GM11168 (cell line): Measurements from ENCODE around the gene GOLGA1.
"Not testable (repeated sequence)": the region's sequence is repeated elsewhere in the genome, so short reads cannot be mapped to it uniquely, and the experiment has no call there.

Experiments
- in situ Hi-C: fragments of 300-500 bp; cut with MboI; formaldehyde crosslinking; loops from one replicate; pipeline ENCODE4 v1.12.0; 2022; ENCODE audit warnings: low sequenced_read_pairs; ENCODE audit not compliant: unreplicated experiment

Gene GOLGA1

DNA sequence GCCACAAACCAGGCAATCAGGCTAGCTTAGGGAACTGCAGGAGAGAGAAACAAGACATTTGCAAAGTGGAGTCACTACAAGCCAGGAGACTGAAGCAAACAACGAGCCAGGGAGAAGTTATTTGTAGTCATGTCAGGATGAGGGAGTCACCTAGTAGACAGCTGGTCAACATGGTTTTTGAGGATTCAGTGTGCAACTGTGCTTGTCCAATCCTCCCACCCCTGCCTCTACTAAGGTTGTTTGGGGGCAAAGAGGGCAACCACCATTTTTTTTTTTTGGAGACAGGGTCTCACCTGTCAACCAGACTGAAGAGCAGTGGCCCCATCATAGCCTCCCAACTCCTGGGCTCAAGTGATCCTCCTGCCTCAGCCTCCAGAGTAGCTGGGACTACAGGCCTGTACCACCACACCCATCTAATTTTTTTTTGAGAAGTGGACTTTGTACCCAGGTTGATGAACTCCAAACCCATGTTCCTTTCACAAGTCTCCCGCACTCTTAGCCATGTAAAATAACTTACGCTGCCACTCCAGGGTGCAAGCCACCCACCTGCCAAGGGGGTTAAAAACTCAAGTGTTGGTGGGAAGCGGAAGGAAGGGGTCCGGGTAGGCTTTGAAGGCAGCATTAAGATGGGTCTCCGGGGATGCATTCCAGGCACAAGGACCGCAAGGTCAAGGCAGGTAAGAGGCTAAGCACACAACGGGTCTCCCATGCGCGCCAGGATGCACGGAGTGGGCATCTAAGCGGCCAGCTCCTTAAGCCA lies 80.1 kb downstream of the GOLGA1 start:
- in situ Hi-C loops, result no loop called here

DNA sequence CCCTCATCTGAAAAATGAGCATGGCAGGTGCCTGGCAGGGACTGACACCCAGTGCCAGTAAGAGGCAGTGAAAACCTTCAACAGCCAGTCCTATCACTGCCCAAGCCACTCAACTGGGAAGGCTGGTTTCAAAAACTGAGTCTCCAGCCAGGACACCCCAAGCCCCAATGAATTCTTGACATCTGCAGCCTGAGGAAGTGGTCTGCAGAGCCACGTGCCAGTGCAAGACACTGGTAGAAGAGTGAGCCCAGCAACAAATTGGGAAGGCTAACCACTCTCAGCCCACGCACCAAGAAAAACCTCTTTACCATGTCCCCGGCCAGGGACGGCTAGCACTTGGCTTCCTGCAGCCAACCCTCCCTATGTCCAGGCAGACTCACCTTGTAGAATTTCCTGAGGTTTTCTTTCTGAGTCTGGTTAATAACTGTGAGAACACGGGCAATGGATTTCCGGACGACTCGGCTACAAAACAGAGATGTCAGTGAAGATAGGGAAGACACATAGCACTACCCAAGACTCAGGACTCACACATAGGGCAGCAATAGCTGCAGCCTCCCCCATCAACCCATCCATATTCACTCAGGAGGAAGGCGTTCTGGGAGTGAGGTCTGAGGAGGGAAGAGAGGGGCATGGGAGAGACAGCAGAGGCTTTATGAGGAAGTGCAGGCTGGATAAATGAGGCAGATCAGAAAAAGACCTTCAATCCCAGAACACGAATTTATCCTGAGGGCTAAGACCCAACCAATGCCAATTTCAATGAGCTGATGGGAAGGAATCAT lies 80.9 kb downstream of the GOLGA1 start:
- in situ Hi-C loops, result no loop called here

DNA sequence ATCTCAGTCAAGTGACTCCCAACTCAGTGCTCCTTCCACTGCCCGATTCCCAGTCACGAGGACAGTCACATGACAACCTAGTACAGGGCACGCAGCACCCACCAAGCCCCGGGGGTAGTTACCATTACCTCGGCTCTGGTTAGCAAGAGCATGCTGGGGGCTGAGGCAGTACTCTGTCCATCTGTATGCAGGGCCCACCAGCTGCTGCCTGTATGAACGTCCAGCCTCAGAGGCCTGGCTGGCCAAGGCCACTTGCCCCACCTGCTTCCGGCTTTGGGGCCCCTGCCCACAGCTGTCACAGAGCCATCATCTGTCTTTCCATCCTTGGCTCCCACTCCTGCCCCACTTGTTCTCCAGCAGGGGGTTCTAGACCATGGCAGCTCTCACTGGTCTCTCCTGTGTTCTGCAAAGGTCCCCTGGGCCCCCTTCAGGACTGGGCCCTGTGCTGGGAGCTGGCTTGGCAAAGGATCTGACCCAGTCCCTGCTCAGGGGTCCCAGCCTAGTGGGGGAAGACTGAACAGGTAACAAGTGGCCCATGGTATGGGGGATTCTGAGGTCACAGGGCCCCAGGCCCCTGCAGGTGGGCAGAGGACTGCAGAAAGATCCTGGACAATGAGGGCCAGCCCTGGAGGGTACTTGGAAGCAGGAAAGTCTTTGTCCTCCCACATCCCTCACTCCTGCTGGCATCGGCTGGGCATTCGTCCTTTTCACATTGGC lies 82.4 kb downstream of the GOLGA1 start:
- in situ Hi-C loops, result no loop called here

DNA sequence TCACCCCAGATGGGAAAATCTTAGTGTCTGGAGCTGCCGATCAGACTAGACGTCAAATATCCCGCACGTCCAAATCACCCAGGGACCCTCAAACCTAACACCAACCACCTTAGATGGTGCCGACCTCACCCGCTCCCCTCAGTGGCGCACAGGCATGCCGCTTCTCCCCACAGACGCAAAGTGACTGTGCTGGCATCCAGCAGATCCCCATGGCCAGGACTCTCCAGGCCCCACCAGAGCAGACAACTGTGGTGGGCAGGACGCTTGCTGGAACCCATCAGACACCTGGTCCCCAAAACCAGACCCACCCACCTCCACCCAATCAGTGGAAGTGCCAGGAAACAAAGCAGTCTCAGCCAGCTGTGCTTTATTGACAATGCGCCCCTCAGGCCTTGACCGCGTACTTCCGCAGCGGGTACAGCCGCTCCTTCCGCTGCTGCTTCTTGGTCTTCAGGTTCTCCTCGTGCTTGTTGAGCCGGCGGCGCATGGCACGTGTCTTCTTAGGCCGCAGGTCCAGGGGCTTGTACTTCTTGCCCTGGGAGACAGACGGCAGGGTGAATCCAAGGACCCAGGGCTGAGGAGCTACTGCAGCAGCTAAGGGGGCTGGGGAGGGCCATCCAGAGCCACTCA lies 83.2 kb downstream of the GOLGA1 start:
- in situ Hi-C loops, result no loop called here

DNA sequence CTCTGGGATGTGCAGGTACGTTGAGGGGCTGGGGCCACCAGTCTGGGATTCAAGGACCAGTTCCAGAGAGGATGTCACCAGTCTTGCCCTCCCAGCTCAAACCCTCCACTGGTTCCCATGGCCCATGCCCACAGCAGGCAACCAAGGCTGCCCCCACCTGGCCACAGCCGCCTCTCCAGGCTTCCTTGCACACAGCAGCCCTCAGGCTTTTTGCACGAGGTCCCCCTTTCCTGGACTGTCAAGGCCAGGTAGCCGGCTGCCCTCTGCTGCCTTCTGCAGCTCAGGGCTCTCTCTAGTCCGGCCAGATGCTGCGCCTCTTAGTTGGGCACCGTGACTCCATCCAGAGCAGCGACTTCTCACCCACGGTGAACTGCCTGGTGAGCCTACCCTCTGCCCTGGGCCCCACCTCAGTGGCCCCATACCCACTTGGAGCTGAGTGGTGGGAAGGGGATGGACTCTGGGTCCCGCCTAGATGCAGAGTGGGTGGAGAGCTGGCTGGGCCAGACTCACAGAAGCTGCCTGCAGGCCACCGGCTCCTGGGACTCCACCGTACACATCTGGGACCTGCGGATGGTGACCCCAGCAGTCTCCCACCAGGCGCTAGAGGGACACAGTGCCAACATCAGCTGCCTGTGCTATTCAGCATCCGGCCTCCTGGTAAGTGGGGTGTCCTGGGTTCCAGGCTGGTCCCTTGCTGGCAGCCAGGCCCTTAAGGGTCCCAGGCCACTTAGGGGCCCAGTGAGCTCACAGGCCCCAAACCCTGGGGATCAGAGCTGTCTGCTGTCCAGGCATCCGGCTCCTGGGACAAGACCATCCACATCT lies 84.7 kb downstream of the GOLGA1 start:
- in situ Hi-C loops, result no loop called here

DNA sequence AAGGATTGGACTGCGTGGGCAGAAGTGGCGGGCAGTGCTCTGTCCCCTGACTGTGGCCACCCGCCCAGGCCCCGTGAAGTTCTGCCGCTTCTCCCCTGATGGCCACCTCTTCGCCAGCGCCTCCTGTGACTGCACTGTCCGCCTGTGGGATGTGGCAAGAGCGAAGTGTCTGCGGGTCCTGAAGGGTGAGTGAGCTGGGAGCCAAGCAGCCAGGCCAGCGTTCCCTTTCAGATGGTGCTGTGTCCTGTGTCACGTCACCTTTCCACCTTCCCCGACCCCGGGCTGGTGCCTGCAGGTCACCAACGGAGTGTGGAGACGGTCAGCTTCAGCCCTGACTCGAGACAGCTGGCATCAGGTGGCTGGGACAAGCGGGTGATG lies 85.3 kb downstream of the GOLGA1 start:
- in situ Hi-C loops, result no loop called here

DNA sequence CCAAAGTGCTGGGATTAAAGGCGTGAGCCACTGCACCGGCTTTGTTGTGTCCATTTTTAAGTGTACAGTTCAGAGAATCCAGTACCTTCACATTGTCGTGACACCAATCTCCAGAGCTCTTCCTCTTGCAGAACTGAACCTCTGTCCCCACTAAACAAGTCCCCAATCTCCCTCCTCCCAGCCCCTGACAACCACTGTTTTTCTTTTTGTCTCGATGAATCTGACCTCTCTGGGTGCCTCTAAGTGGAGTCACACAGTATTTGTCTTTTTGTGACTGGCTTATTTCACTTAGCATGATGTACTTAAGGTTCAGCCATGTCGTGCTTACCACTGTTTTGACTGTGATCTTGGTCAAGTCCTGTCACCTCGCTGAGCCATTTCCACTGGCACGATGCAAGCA lies 86.1 kb downstream of the GOLGA1 start:
- in situ Hi-C loops, result loop anchor here (5.0 kb wide), 1 partner anchor 83 kb away; the partner anchor contains the start of gene NR6A1

DNA sequence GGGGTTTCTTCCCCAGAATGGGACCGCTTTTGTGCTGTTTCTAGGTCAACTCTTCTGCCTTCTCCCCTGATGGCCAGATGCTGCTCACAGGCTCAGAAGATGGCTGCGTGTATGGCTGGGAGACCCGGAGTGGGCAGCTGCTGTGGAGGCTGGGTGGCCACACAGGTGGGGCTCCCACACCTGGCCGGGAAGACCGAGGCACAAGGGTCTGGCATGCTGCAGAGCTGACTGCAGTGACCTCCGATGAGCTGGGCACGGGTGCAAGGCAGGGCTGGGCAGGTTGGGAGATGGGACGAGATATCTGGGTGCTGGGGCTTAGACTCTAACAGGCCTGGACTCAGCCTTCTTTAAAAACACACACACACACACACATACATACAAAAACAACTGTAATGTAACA lies 86.7 kb downstream of the GOLGA1 start:
- in situ Hi-C loops, result loop anchor here (5.0 kb wide), 1 partner anchor 82 kb away; the partner anchor contains the start of gene NR6A1

DNA sequence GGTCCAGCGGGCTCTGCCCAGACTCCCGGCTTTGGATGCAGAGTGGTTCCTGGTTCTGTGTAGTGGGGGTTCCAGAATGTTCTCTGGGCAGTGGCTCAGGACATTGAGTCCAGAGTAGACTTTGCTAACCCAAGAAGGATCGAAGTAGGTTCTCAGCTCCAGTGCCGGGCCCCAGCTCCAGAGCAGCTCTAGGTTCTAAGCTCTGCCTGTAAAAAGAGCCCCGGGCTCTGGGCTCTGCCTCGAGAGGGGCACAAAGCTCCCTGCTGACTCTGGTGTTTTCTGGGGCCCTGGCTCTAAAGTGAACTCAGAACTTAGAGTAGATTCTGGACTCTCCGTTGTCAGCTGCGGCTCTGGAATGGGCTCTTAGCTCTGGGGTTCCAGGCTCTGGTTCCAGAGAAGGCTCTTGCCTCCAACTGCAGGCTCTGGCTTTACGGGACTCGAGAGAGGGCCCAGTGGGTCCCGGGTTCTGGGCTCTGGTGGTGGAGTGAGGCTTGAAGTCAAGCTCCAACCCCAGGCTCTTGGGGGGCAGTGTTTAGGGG lies 87.2 kb downstream of the GOLGA1 start:
- in situ Hi-C loops, result loop anchor here (5.0 kb wide), 1 partner anchor 81 kb away; the partner anchor contains the start of gene NR6A1

DNA sequence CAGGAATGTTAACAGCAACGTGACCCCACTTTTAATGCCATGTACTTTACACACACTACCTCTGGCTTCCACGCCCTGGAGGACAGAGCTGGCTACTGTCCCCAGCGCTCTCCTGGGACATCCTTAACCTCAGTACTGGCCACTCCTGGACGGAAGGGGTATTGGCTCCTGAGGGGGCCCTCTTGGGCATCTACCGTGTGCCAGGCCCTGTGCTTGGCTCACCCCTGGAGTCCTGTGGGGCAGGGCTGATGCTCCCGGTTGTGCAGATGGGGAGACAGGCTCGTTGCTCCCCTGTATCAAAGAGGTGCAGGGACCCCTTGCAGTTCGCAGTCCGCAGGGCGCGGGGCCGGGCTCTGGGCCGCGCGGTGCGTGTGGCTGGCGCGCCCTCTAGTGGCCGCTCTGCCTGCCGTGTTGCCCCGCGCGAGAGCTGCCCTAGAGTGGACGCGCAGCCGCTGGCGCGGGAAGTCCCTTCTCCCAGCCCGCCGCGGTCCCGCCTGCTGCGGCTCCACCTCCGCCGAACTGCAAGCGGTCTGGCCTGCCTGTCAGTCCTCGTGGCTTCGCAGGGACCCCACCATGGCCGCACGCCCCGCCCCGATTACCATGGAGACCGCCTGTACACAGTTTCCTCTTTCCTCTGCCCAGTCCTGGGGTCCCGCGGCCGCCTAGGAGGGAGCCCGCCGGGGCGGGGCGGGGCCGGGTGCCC lies 87.9 kb downstream of the GOLGA1 start, which contains the start of gene WDR38:
TSS of gene WDR38 (plus strand) at position 632 of the 703 bp plus-strand sequence. CDS start 72 bp downstream, outside the sequence.
- in situ Hi-C loops, result loop anchor here (5.0 kb wide), 1 partner anchor 81 kb away; the partner anchor contains the start of gene NR6A1

DNA sequence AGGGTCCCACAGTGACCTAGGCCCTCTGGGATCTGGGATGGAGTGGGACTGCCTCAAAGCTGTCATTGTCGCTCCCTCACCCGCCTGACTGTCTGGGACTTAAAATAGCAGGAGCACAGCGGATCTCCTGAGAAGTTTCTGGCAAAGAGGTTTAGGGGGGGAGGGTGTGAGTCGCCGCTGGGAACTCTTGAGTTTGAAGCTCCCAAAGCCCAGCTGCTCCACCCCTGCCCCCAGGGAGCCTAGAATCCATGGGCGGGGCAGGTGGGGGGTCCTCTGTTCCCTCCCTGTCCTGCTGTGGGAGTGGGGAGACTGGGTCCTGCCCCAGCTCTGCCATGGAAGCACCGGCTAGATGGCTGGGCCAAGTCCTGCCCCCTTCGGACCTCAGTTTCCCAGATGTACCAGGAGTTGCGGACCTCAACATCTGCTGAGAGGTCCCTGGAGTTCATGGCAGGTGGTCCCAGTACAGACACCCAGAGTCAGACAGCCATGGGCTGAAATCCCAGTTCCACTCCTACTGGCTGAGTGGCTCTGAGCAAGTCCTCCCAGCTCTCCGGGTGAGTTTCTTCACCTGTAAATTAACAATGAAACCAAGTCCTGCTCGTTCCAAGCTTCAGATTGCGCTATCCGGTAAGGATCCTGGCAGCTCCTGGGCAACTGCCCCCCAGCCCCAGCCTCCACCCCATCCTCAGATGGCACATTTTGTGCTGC lies 88.6 kb downstream of the GOLGA1 start:
- in situ Hi-C loops, result loop anchor here (5.0 kb wide), 1 partner anchor 80 kb away; the partner anchor contains the start of gene NR6A1

DNA sequence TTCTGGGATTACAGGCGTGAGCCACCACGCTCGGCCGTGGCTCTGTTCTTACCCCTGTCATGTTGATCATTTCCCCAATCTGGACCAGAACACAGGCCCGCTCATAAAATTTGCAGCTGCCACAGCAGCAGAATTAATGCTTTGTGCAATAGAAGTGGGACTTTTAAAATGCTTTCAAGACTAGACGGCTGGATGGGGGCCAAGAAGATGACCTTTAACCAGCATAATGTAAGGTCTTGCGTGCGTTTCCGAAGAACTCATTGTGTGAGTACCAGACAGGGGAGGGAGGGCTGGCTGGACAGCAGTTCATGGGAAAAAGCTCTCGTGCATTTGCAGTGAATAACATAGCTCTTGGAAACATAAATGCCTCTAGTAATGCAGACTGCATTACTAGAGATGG lies 91.1 kb downstream of the GOLGA1 start:
- in situ Hi-C loops, result loop anchor here (5.0 kb wide), 1 partner anchor 78 kb away; the partner anchor contains the start of gene NR6A1

DNA sequence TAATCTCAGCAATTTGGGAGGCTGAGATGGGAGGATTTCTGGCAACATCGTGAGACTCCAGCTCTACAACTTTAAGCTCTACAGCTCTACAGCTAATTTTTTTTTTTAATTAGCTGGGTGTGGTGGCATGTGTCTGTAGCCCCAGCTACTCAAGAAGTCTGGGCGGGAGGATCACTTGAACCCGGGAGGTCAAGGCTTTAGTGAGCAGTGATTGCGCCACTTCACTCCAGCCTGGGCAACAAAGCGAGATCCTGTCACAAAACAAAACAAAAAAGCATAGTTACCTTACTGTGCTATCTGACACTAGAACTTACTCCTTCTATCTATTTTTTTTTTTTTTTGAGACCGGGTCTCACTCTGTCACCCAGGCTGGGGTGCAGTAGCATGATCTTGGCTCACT lies 93.9 kb downstream of the GOLGA1 start:
- in situ Hi-C loops, result no loop called here

DNA sequence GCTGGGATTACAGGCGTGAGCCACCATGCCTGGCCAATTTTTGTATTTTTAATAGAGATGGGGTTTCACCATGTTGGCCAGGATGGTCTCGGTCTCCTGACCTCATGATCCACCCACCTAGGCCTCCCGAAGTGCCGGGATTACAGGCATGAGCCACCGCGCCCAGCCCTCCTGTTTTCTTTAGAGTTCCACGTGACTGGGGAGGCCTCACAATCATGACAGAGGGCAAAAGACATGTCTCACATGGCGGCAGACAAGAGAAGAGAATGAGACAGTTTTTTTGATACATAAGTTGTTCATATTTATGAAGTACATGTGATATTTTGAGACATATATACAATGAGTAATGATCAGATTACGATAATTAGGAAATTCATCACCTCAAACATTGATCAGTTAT lies 94.4 kb downstream of the GOLGA1 start:
- in situ Hi-C loops, result not testable (repeated sequence)

DNA sequence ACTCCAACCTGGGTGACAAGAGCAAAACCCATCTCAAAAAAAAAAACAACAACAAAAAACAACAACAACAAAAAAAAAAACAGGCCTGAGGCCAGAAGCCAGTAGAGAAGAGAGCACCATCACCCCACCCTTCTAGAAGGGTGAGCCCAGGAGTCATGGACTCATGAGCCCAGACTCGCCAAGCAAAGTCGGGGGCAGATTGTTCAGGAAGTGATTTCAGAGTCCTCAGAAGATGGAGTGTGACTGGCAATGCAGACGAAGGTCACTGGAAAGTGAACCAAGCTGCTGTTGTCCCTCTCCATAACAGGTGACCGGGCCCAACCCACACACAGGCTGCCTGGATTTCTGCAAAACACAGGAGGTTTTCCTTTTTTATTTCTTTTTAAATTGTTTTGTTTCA lies 96.6 kb downstream of the GOLGA1 start:
- in situ Hi-C loops, result no loop called here

DNA sequence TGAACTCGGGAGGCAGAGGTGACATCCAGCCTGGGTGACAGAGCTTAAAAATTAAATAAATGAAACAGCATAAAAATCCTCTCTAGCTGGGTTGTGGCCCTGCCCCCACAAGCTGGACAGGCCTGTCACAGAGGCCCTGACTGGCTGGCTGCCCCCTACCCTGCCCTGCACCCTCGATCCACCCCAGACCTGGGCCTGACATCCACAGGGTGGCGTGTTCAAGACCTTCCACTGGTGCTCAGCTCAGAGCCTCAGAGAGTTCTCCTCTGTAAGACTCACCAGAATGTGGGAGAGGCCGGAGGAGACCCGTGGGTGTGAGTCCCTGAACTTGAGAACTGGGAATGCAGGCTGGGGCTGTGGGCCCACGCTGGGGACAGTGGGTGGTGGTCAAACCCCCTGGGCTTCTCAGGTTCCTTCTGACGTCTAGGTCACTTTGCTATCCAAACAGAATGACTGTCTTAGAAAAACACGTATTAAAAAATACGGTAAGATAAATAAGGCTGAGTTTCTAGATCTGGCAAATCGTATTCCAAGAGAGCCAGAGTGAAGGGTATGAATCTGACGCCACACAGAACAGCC lies 97.3 kb downstream of the GOLGA1 start:
- in situ Hi-C loops, result no loop called here

DNA sequence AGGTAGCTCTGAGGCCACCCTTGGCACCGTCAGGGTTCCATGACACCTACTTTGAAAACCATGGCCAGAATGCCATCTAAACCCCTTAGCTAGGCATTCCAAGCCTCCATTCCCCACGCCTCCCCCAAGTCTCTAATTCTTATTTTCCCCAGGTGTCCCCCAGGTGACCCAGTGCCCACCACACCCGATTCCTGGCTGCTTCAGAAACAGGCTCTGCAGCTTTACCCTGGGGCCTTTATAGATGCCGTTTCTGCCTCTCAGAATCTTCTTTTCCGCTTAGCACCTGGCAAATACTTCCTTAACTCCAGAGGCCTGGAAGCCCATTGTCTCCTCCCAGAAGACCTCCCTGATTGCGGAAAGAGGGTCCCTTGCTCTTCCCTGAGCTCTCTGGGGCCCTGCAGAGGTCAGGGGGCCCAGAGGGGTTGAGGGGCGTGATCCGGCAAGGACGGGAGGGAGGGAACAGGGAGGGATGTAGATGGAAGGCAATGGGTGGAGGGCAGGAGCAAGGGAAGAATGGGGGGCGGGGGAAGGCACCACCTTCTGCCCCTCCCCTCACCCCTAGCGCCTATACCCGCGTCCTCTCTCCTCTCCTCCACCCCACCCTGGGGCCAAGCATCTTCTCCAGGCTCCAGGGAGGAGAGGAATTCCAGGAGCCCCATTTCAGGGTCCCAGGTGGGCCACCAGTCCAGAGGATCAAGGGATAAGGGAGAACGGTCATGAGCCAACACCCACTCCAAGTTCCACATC lies 99.6 kb downstream of the GOLGA1 start:
- in situ Hi-C loops, result no loop called here
